Measurements from ENCODE around the gene IGFBP5. TPM values are rescaled to one million over a fixed set of nuclear protein-coding genes. Genes with fewer than 3 reads are reported as not detected.

Gene IGFBP5
- total RNA-seq, 4 donors from 2014 or later = 146 to 263 (median 190) TPM

GRCh38 chr2:216646116-216646515 lies 49.2 kb downstream of the IGFBP5 start:
- no peak overlapping the region for H3K4me3 ChIP-seq
- DNase-seq = no peak
- in situ Hi-C loops (cut with MboI; ENCODE audit: low pct_ligation_motif_present in 1 of 4, low pct_unique_long_range_greater_than_20kb in 1 of 4, low sequenced_read_pairs in 3 of 4) = no loop called here
- no peaks in the 10 kb centered on the region for H3K9me3 ChIP-seq
- no peaks in the 10 kb centered on the region for H3K36me3 ChIP-seq
- 93 to 100% methylated on average over 1 to 3 of the region's 3 CpGs for WGBS, 2 donors (ENCODE audit: low coverage in 1 of 2)
- no peak for TF ChIP-seq POLR2AphosphoS5 (IDR thresholded peaks at IDR 0.05)
- TF ChIP-seq EP300 (IDR thresholded peaks at IDR 0.05; ENCODE audit: low read depth) = no peak
- TF ChIP-seq POLR2A (IDR thresholded peaks at IDR 0.05) = no peak
- no peak for TF ChIP-seq CTCF (IDR thresholded peaks at IDR 0.05)
- H3K27me3 ChIP-seq = no peaks in the 10 kb centered on the region
- intact Hi-C loops (cut with DNase I; ENCODE audit: low total_unique reads) = no loop called here
- H3K4me1 ChIP-seq = peaks cover 0 to 8% (median 3%) of the 10 kb centered on the region in 4 donors
- no peak overlapping the region for H3K27ac ChIP-seq

GRCh38 chr2:216645636-216645950 lies 49.8 kb downstream of the IGFBP5 start:
- TF ChIP-seq POLR2A (IDR thresholded peaks at IDR 0.05) (no peak), EP300 (IDR thresholded peaks at IDR 0.05; ENCODE audit: low read depth) (no peak), POLR2AphosphoS5 (IDR thresholded peaks at IDR 0.05) (no peak), CTCF (IDR thresholded peaks at IDR 0.05) (no peak)
- no peak overlapping the region for H3K4me3 ChIP-seq
- H3K27ac ChIP-seq = no peak overlapping the region
- intact Hi-C loops (cut with DNase I; ENCODE audit: low total_unique reads) (no loop called here), in situ Hi-C loops (cut with MboI; ENCODE audit: low pct_ligation_motif_present in 1 of 4, low pct_unique_long_range_greater_than_20kb in 1 of 4, low sequenced_read_pairs in 3 of 4) (no loop called here)
- no peaks in the 10 kb centered on the region for H3K27me3 ChIP-seq
- H3K9me3 ChIP-seq = no peaks in the 10 kb centered on the region
- DNase-seq = no peak
- H3K36me3 ChIP-seq = no peaks in the 10 kb centered on the region
- peaks cover 0 to 8% (median 3%) of the 10 kb centered on the region in 4 donors for H3K4me1 ChIP-seq
- WGBS, 2 donors (ENCODE audit: low coverage in 1 of 2) = 70% methylated on average over 3 of the region's 3 CpGs; no CpG with 5 or more reads in 1 of the 2 donors

- H3K27ac ChIP-seq = no peak overlapping the region
- H3K9me3 ChIP-seq = no peaks in the 10 kb centered on the region
- in situ Hi-C loops (cut with MboI; ENCODE audit: low pct_ligation_motif_present in 1 of 4, low pct_unique_long_range_greater_than_20kb in 1 of 4, low sequenced_read_pairs in 3 of 4) (no loop called here), intact Hi-C loops (cut with DNase I; ENCODE audit: low total_unique reads) (no loop called here)
- no peaks in the 10 kb centered on the region for H3K27me3 ChIP-seq
- TF ChIP-seq POLR2AphosphoS5 (IDR thresholded peaks at IDR 0.05) (no peak), POLR2A (IDR thresholded peaks at IDR 0.05) (no peak), EP300 (IDR thresholded peaks at IDR 0.05; ENCODE audit: low read depth) (no peak), CTCF (IDR thresholded peaks at IDR 0.05) (no peak)
- peaks cover 0 to 8% (median 3%) of the 10 kb centered on the region in 4 donors for H3K4me1 ChIP-seq
- no peak overlapping the region for H3K4me3 ChIP-seq
- no peak for DNase-seq
- WGBS, 2 donors (ENCODE audit: low coverage in 1 of 2) = 53 to 100% methylated on average over 1 to 4 of the region's 4 CpGs
- H3K36me3 ChIP-seq = no peaks in the 10 kb centered on the region
Observed at GRCh38 chr2:216644842-216645635, 50.3 kb downstream of the IGFBP5 start.

GRCh38 chr2:216643986-216644659 lies 51.2 kb downstream of the IGFBP5 start:
- intact Hi-C loops (cut with DNase I; ENCODE audit: low total_unique reads) (no loop called here), in situ Hi-C loops (cut with MboI; ENCODE audit: low pct_ligation_motif_present in 1 of 4, low pct_unique_long_range_greater_than_20kb in 1 of 4, low sequenced_read_pairs in 3 of 4) (no loop called here)
- no peak for DNase-seq
- H3K36me3 ChIP-seq = no peaks in the 10 kb centered on the region
- H3K9me3 ChIP-seq = no peaks in the 10 kb centered on the region
- H3K27ac ChIP-seq = no peak overlapping the region
- peaks cover 2% of the 10 kb centered on the region for H3K27me3 ChIP-seq
- 47 to 83% methylated on average over 1 to 5 of the region's 5 CpGs for WGBS, 2 donors (ENCODE audit: low coverage in 1 of 2)
- H3K4me3 ChIP-seq = no peak overlapping the region
- TF ChIP-seq POLR2AphosphoS5 (IDR thresholded peaks at IDR 0.05) (no peak), POLR2A (IDR thresholded peaks at IDR 0.05) (no peak), EP300 (IDR thresholded peaks at IDR 0.05; ENCODE audit: low read depth) (no peak), CTCF (IDR thresholded peaks at IDR 0.05) (no peak)
- peaks cover 0 to 8% (median 3%) of the 10 kb centered on the region in 4 donors for H3K4me1 ChIP-seq

Measured in transverse colon (tissue), 4 donors.